Liver (tissue), 9 donors: Measurements from ENCODE around the gene EMP1. TPM values are rescaled to one million over a fixed set of nuclear protein-coding genes. Genes with fewer than 3 reads are reported as not detected.
A peak's percentile ranks its signal among the peaks of the same experiment; 100 is the strongest.

ENCODE experiments used
- DNase-seq: peaks from one replicate; pipeline ENCODE4 v3.0.0-alpha.2; 2017; ENCODE audit warnings: low spot score
- H3K27ac ChIP-seq, 2 donors: one replicate each; pipeline ENCODE4 v1.7.0; 2013; ENCODE audit warnings: inconsistent platforms in 2 of 2, low read length in 2 of 2, control low read depth in 1 of 2, low read depth in 1 of 2, mild to moderate bottlenecking in 1 of 2
- H3K27me3 ChIP-seq, 4 donors: one replicate each; pipeline versions ENCODE4 v1.6.1 to v1.7.0; 2013; ENCODE audit warnings: low read length in 3 of 4, inconsistent platforms in 1 of 4, mild to moderate bottlenecking in 1 of 4, moderate library complexity in 1 of 4; ENCODE audit not compliant: control insufficient read depth in 4 of 4, insufficient read depth in 4 of 4
- H3K36me3 ChIP-seq, 4 donors: one replicate each; pipeline versions ENCODE4 v1.6.1 to v1.7.0; 2013; ENCODE audit warnings: low read length in 3 of 4, mild to moderate bottlenecking in 3 of 4, low read depth in 1 of 4, moderate library complexity in 1 of 4; ENCODE audit not compliant: control insufficient read depth in 4 of 4, insufficient read depth in 3 of 4
- H3K4me1 ChIP-seq, 4 donors: one replicate each; pipeline versions ENCODE4 v1.6.1 to v1.7.0; 2013; ENCODE audit warnings: low read length in 3 of 4, mild to moderate bottlenecking in 3 of 4, moderate library complexity in 1 of 4; ENCODE audit not compliant: control insufficient read depth in 4 of 4, insufficient read depth in 4 of 4
- H3K4me3 ChIP-seq, 3 donors: one replicate each; pipeline versions ENCODE4 v1.6.1 to v1.7.0; 2013; ENCODE audit warnings: low read length in 3 of 3, control low read depth in 1 of 3, low read depth in 1 of 3, mild to moderate bottlenecking in 1 of 3
- H3K9ac ChIP-seq, 2 donors: one replicate each; pipeline ENCODE4 v1.7.0; 2013; ENCODE audit warnings: low read length in 2 of 2, mild to moderate bottlenecking in 2 of 2, moderate library complexity in 2 of 2, control low read depth in 1 of 2, low read depth in 1 of 2
- H3K9me3 ChIP-seq, 4 donors: one replicate each; pipeline versions ENCODE4 v1.6.1 to v1.7.0; 2013; ENCODE audit warnings: low read length in 3 of 4; ENCODE audit not compliant: control insufficient read depth in 4 of 4
- ATF3 ChIP-seq: IDR thresholded peaks from 2 replicates; pipeline ENCODE4 v1.6.1; 2016; ENCODE audit warnings: antibody characterized with exemption
- CTCF ChIP-seq: fragments of 150-350 bp; IDR thresholded peaks from 2 replicates; pipeline ENCODE4 v1.5.1; 2017; ENCODE audit warnings: improper control_type of control experiment, low read depth, low read length; ENCODE audit not compliant: missing input control
- FOXA2 ChIP-seq: IDR thresholded peaks from 2 replicates; pipeline ENCODE4 v1.6.1; 2016; ENCODE audit warnings: antibody characterized with exemption
- GABPA ChIP-seq, 2 donors: IDR thresholded peaks in 1 of 2; conservative IDR thresholded peaks in 1 of 2; 2 replicates each; pipeline ENCODE4 v1.6.1; 2016; ENCODE audit warnings: antibody characterized with exemption in 2 of 2, mild to moderate bottlenecking in 1 of 2, moderate library complexity in 1 of 2
- HNF4A ChIP-seq, 2 donors: conservative IDR thresholded peaks; 2 replicates each; pipeline ENCODE4 v1.6.1; 2016; ENCODE audit warnings: antibody characterized with exemption in 2 of 2, mild to moderate bottlenecking in 2 of 2
- JUND ChIP-seq, 2 donors: IDR thresholded peaks; 2 replicates each; pipeline ENCODE4 v1.6.1; 2016; ENCODE audit warnings: antibody characterized with exemption in 2 of 2
- MAX ChIP-seq: IDR thresholded peaks from 2 replicates; pipeline ENCODE4 v1.6.1; 2016; ENCODE audit warnings: antibody characterized with exemption
- NR2F2 ChIP-seq: IDR thresholded peaks from 2 replicates; pipeline ENCODE4 v1.6.1; 2016; ENCODE audit warnings: antibody characterized with exemption
- RAD21 ChIP-seq, 2 donors: IDR thresholded peaks; 2 replicates each; pipeline ENCODE4 v1.6.1; 2016; ENCODE audit warnings: antibody characterized with exemption in 2 of 2, mild to moderate bottlenecking in 2 of 2
- RXRA ChIP-seq, 2 donors: IDR thresholded peaks; 2 replicates each; pipeline ENCODE4 v1.6.1; 2017 to 2018; ENCODE audit warnings: antibody characterized with exemption in 2 of 2, mild to moderate bottlenecking in 1 of 2
- SP1 ChIP-seq: IDR thresholded peaks from 2 replicates; pipeline ENCODE4 v1.6.1; 2018; ENCODE audit warnings: antibody characterized with exemption, mild to moderate bottlenecking
- TAF1 ChIP-seq: conservative IDR thresholded peaks from 2 replicates; pipeline ENCODE4 v1.6.1; 2016; ENCODE audit warnings: antibody characterized with exemption, mild to moderate bottlenecking
- YY1 ChIP-seq: IDR thresholded peaks from 2 replicates; pipeline ENCODE4 v1.6.1; 2016; ENCODE audit warnings: antibody characterized with exemption, mild to moderate bottlenecking
- WGBS: extraction: QIAGEN DNeasy Blood & Tissue Kit; methylation state at CpG from one replicate; pipeline ENCODE4 v1.1.7; 2013; 5-methylcytosine and 5-hydroxymethylcytosine counted together
- polyA plus RNA-seq, 2 donors: library from polyadenylated mRNA; stranded (reverse) in 1 of 2; unstranded in 1 of 2; fragments of 200-250 nt in 1 of 2; fragments of >200 nt in 1 of 2; fragmentation: Nextera tagmentation in 1 of 2; extraction: Ambion mirVana in 1 of 2; gene quantifications; one replicate each; pipeline versions ENCODE4 v1.2.1 to v1.2.3, GENCODE V29; 2013 to 2015
- total RNA-seq, 2 donors: library from RNA; depleted of rRNA; stranded (reverse); fragments of >200 nt; gene quantifications; one replicate each; pipeline ENCODE4 v1.2.3, GENCODE V29; 2014
- donor health status: healthy.
- donor health status: healthy.
- donor health status: healthy.
- donor health status: healthy.
- donor health status: healthy.

The EMP1 gene
- total and polyA plus RNA-seq, 4 donors, result 1.6 to 5.6 (median 3.6) TPM

DNA sequence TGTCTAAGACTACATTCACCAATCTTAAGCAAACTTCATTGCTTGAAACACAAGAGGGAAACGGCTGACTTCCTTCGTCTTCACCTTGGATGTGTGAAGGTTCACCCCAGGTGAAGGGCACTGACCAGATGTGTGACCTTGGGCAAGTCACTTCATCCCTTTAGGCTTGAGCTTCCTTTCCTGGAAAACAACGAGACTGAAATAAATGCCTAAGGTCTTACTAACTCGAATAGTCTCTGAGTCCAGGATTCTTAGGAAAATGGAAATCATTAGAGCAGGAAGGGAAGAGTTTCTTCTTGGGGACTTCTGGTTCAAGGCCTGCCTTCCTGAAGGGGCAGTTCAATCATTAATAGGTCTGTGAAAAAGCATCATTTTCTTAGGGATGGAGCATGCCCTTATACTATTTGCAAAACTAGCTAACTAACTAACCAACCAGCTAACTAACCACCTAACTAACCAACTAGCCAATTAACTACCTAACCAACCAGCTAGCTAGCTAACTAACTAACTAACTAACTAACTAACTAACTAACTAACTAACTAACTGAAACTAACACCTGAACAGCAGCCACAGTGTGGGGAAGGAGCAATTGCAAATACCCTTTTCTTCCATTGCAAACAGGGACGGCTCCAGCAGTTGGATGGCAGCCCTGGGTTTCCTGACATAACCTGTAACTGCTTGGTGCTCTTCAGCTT is 31.5 kb upstream of the EMP1 start:
- Histone ChIP-seq H3K4me1 (peaks cover 0 to 3% (median 0%) of the 10 kb centered on the region in 4 donors), H3K27ac (no peak overlapping the region), H3K27me3 (no peaks in the 10 kb centered on the region), H3K9ac (no peak overlapping the region), H3K4me3 (no peak overlapping the region), H3K9me3 (peaks cover 0 to 2% (median 0%) of the 10 kb centered on the region in 4 donors), H3K36me3 (no peaks in the 10 kb centered on the region)
- TF ChIP-seq SP1, result no peak
- no peak for TF ChIP-seq GABPA (IDR thresholded peaks at IDR 0.05 in 1 of 2, conservative IDR thresholded peaks at IDR 0.05 in 1 of 2)
- peak; percentile 43 for TF ChIP-seq YY1
- no peak for DNase-seq
- 74% methylated on average over 5 of the region's 5 CpGs for WGBS

- no peak overlapping the region for H3K9ac ChIP-seq
- WGBS, result 36% methylated on average over 3 of the region's 3 CpGs
- no peak overlapping the region for H3K27ac ChIP-seq
Observed at GRCh38 chr12:13165617-13166041, 30.9 kb upstream of the EMP1 start.

DNA sequence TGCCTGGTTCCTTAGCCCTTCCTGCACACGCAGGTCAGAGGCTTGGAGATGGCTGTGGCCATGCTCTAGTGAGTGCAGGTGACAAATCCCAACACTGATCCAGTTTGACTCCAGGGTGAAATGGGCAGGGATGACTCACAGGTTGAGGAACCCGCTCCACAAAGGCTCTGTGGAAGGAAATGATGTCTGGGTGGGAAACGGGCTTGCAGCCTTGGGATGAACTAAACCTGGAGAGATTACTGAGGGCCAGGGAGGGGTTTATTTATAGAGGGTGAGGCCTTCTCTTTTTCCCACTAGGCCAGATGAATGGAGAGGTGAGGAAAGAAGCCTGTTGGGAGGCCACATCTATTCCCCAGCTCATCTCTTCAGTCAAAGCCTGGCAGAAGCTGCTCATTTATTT is 29.3 kb upstream of the EMP1 start:
- Histone ChIP-seq H3K4me3 (no peak overlapping the region), H3K9me3 (peaks cover 0 to 2% (median 0%) of the 10 kb centered on the region in 4 donors), H3K9ac (no peak overlapping the region), H3K27me3 (no peaks in the 10 kb centered on the region), H3K27ac (no peak overlapping the region), H3K36me3 (no peaks in the 10 kb centered on the region), H3K4me1 (peaks cover 0 to 6% (median 0%) of the 10 kb centered on the region in 4 donors)
- WGBS, result 93% methylated on average over 3 of the region's 3 CpGs
- TF ChIP-seq MAX, result no peak
- no peak for TF ChIP-seq CTCF
- TF ChIP-seq SP1, result no peak
- TF ChIP-seq ATF3, result no peak
- TF ChIP-seq RAD21 (IDR thresholded peaks at IDR 0.05), result no peak
- TF ChIP-seq FOXA2, result no peak
- TF ChIP-seq TAF1, result no peak
- no peak for TF ChIP-seq NR2F2
- TF ChIP-seq GABPA (IDR thresholded peaks at IDR 0.05 in 1 of 2, conservative IDR thresholded peaks at IDR 0.05 in 1 of 2), result no peak
- no peak for DNase-seq

More at GRCh38 chr12:13165617-13166041, 30.9 kb upstream of the EMP1 start:
- H3K9me3 ChIP-seq, result peaks cover 0 to 2% (median 0%) of the 10 kb centered on the region in 4 donors
- no peak for DNase-seq
- H3K4me1 ChIP-seq, result peaks cover 0 to 3% (median 0%) of the 10 kb centered on the region in 4 donors
- TF ChIP-seq JUND (IDR thresholded peaks at IDR 0.05) (peak in 1 of 2 donors; percentile 81), RXRA (IDR thresholded peaks at IDR 0.05) (peak in 1 of 2 donors; percentile 73), TAF1 (no peak), YY1 (no peak), HNF4A (conservative IDR thresholded peaks at IDR 0.05) (peak in 1 of 2 donors; percentile 41), CTCF (no peak)
- no peak overlapping the region for H3K4me3 ChIP-seq
- H3K27me3 ChIP-seq, result no peaks in the 10 kb centered on the region
- no peaks in the 10 kb centered on the region for H3K36me3 ChIP-seq
